ENCODE results near the gene PDIA6.

DNA sequence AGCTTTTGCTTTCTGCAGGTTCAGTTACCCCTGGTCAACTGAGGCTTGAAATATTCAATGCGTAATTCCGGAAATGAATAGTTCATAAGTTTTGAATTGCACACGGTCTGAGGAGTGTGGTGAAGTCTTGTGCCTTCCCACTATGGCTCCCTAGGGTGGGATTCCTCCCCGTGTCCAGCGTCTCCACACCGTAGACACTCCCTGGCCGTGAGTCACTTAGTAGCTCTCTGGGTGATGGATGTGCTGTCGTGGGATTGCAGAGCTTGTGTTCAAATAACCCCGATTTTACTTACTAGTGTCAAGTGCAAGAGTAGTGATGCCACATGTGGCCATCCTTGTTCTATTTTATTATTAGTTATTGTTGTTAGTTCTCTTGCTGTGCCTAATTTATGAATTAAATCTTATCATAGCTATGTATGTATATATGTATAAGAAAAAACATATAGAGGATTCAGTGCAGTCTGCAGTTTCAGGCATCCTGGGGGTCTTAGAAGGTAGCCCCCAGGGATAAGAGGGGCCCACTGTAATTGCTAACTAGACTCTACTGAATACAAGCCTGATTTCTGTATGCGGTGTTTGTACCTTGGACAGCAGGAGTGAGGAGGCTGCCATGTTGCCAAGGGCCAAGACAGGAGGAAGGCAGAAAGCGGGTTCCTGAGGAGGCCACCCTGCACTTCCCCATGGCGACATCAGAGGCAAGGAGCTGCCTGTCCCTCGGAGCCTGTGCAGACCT is 47.7 kb upstream of the PDIA6 start:
- TF ChIP-seq CEBPB (tag; IDR thresholded peaks at IDR 0.05): no peak
- TF ChIP-seq SETDB1 (IDR thresholded peaks at IDR 0.05; ENCODE audit: low read length): no peak
- TF ChIP-seq FOXK1 (CRISPR knock-in tag; IDR thresholded peaks at IDR 0.05; ENCODE audit: borderline replicate concordance): no peak
- no peak for TF ChIP-seq NR3C1 (CRISPR knock-in tag; IDR thresholded peaks at IDR 0.05)

All from K562 (cell line).